Uterus (tissue), 2 donors: Measurements from ENCODE around the gene LRRC57.

Experiments
- CTCF ChIP-seq, 4 experiments: fragments of 200-600 bp in 2 of 4; fragments of 450-650 bp in 2 of 4; sonication (generic) in 2 of 4; IDR thresholded peaks; one replicate each; pipeline ENCODE4 v1.5.1; 2016 to 2019; ENCODE audit warnings: antibody characterized with exemption in 4 of 4, mild to moderate bottlenecking in 2 of 4, moderate library complexity in 1 of 4
- POLR2A ChIP-seq, 2 donors: fragments of 450-650 bp; IDR thresholded peaks; one replicate each; pipeline ENCODE4 v1.6.1; 2016; ENCODE audit warnings: antibody characterized with exemption in 2 of 2, mild to moderate bottlenecking in 1 of 2, moderate library complexity in 1 of 2

- TF ChIP-seq POLR2A (IDR thresholded peaks at IDR 0.05) (no peak), CTCF (IDR thresholded peaks at IDR 0.05) (no peak)
Measured at GRCh38 chr15:42528970-42529369, 19.6 kb downstream of the LRRC57 start.
